ENCODE data around the gene VWCE.

Gene VWCE, protein sequence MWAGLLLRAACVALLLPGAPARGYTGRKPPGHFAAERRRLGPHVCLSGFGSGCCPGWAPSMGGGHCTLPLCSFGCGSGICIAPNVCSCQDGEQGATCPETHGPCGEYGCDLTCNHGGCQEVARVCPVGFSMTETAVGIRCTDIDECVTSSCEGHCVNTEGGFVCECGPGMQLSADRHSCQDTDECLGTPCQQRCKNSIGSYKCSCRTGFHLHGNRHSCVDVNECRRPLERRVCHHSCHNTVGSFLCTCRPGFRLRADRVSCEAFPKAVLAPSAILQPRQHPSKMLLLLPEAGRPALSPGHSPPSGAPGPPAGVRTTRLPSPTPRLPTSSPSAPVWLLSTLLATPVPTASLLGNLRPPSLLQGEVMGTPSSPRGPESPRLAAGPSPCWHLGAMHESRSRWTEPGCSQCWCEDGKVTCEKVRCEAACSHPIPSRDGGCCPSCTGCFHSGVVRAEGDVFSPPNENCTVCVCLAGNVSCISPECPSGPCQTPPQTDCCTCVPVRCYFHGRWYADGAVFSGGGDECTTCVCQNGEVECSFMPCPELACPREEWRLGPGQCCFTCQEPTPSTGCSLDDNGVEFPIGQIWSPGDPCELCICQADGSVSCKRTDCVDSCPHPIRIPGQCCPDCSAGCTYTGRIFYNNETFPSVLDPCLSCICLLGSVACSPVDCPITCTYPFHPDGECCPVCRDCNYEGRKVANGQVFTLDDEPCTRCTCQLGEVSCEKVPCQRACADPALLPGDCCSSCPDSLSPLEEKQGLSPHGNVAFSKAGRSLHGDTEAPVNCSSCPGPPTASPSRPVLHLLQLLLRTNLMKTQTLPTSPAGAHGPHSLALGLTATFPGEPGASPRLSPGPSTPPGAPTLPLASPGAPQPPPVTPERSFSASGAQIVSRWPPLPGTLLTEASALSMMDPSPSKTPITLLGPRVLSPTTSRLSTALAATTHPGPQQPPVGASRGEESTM

DNA sequence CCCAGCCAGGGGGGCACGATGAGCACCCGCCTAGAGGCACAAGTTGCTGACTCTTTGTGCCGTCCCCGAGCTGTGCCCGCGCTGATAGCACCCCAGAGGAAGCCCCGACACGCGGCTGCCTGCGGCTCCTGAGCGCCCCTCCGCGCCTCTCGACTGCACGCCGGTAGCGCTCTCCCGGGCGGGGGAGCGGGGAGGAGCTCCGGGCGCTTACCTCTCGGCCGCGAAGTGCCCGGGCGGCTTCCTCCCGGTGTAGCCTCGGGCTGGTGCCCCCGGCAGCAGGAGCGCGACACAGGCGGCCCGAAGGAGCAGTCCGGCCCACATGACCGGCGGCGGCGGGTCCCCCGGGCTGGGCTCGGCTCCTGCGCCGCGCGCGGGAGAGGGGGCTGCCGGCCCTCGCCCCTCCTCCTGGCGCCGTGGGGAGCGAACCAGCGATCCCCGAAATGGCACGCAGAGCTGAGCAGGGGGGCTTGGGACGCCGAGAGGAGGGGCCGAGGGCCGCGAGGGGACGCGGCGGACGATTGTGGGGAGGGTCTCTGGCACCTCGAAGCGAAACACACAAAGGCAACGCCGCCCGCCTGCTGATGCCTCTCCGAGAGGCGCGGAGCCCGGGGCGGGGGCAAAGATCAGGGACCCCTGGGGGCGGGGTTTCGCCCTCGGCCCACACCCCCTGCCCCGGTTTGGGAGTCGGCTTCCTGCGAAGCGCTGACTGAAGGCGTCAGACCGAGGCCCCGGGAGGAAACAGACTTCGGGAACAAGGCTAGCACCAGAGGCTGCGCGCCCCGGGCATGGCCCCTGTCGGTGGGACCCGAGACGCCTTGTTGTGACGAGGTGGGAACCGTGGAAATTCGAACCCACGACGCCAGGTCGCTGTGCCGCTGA lies at the start of gene VWCE:
TSS of gene VWCE (minus strand) at position 600 of the 879 bp plus-strand sequence. CDS start at position 321, 279 bp downstream.
- DNase-seq, result peak; percentile 71

GRCh38 chr11:61343792-61344745 lies 49.0 kb upstream of the VWCE start:
- DNase-seq, result no peak

GRCh38 chr11:61342207-61342803 lies 47.2 kb upstream of the VWCE start:
- no peak for DNase-seq

- no peak for DNase-seq
These were observed 46.6 kb upstream of the VWCE start for GRCh38 chr11:61341706-61342105.

DNA sequence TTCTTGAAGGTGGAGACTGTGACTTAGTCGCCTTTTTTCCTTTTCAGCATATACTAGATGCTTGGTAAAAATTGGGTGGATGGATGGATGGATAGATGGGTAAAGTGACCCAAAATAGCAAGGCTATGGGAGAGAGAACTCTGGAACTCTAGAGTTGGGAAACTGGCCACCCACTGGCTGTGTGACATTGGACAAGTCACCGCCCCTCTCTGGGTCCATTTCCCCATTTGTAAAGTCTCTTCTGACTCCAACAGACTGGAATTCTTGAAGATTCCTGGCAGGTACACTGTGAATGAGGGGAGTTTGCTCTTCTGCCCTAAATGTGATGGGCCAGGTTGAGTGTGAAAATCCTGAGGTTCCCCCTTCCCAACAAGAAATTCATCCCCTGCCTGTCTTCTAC lies 45.9 kb upstream of the VWCE start:
- DNase-seq, result no peak

- DNase-seq, result no peak
These were observed 44.4 kb upstream of the VWCE start for GRCh38 chr11:61339490-61339878.

- DNase-seq, result no peak
These were observed 43.8 kb upstream of the VWCE start for GRCh38 chr11:61338783-61339489.

GRCh38 chr11:61337706-61338470 lies 42.8 kb upstream of the VWCE start:
- no peak for DNase-seq

DNA sequence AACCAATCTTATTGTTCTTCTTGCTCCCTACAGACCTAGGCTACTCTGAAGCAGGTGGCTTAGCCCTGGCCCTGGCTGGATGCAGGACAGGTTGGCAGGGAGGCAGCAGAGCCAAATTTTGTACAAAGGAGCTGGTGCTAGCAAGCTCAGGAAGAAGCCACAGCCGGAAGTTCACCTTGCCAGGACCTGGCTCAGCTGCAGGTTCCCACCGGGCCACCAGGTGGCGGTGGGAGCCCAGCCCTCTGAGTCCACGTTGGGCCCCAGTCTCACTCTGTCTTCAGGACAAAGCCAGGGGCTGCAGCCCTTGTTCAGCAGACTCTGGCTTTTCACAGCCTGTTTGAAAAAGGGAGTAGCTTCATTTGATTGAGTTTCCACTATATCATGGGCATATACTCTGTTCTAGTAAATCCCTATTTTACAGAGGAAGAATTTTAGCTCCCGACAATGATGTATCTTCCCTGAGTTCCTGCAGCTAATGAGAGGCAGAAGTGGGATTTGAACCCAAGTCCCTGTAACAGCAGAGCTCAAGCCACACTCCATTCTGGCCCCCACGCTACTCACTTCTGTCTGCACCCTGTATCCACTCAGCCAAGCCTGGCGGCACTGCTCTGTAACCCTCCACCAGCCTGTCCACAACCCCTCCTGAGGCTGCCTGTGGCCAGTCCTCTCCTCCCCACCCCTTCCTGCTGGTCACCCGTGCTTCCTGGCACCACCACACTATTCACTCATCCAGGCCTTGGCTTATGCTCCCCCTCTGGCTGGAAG lies 41.2 kb upstream of the VWCE start:
- DNase-seq, result peak; percentile 80

DNA sequence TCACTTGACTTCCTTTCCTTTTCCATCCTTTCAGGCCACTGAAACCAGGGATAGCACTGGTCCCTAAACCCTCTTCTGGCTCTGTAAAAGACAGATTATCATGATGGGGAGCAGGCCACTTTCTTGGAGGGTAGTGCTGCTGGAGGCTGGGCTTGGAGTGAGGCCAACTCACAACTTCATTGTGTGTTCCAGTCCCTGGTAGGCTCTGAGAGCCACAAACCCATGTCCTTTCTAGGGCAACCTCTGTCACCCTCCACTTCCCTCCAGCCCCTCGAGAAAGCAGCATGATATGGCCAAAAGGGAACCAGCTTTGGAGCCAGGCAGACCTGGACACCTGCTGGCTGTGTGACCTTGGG lies 40.2 kb upstream of the VWCE start:
- no peak for DNase-seq

- no peak for DNase-seq
These were observed 39.6 kb upstream of the VWCE start for GRCh38 chr11:61334434-61335354.

- no peak for DNase-seq
These were observed 38.7 kb upstream of the VWCE start for GRCh38 chr11:61333550-61334433.

DNA sequence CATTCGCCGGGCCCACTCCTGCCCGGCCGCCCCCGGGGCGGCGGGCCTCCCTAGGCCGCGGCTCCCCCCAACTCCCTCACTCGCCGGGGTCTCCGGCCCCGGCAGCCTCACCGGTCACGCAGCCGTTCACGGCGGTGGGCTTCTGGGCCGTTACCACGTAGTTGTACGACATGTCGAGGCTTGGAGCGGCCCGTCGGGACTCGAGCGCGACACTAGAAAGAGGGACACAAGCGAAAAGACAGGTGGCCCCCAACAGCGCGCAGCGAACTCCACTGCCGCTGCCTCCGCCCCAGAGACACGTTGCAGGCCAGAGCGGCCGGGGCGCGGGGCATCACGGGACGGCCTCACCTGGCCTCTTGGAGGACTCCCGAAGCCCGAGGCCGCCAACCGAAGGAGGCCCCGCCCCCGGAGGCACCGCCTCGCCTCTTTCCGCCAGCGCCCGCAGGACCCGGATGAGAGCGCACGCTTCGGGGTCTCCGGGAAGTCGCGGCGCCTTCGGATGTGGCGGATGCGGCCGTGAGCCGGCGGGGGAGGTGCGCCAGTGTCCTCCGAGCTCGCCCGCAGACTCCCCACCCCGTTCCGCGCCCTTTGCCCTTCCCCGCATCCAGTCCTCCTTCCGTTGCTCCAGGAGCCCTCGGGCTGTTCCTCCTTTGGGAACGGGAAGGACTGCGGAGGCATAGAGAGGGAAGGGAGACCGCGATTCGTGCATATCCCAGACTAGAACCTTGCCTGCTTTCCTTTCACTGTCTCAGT lies 37.9 kb upstream of the VWCE start, which contains the start of the genes DDB1 and TKFC:
TSS of gene DDB1 (minus strand) at position 309 of the 753 bp plus-strand sequence. CDS start at position 172, 137 bp downstream.
TSS of gene TKFC (plus strand) at position 432 of the 753 bp plus-strand sequence. CDS start 1,501 bp downstream, outside the sequence.
- DNase-seq, result peak; percentile 96

GRCh38 chr11:61332281-61332796 lies 37.2 kb upstream of the VWCE start:
- no peak for DNase-seq

DNA sequence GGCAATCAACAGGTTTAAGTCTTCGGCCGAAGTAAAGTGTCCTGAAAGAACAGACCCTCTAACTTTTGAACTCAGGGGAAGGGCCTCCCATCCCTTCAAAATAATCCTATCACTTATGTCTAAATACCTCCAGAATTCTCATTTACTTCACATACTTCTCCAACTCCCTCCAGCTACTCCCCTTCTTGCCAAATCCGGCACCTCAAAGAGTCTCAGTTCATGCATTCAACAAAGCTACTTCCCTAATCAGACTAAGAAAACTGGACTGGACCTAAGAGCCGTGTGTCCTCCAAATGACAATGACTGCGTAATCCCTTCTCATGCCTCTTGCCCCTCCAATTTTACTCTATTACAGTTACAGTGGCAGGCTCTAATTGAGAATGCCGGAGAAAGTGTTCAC lies 36.5 kb upstream of the VWCE start:
- no peak for DNase-seq
